Activated CD4-positive, alpha-beta T cell treated with anti-CD3 and anti-CD28 coated beads for 1 hour (primary cell): ENCODE measurements around the gene XRCC5.
"Not testable (repeated sequence)": the region's sequence is repeated elsewhere in the genome, so short reads cannot be mapped to it uniquely, and the experiment has no call there.

ENCODE experiments used
- DNase-seq: peaks from one replicate; pipeline ENCODE4 v3.0.0-alpha.2; 2020

The XRCC5 gene

DNA sequence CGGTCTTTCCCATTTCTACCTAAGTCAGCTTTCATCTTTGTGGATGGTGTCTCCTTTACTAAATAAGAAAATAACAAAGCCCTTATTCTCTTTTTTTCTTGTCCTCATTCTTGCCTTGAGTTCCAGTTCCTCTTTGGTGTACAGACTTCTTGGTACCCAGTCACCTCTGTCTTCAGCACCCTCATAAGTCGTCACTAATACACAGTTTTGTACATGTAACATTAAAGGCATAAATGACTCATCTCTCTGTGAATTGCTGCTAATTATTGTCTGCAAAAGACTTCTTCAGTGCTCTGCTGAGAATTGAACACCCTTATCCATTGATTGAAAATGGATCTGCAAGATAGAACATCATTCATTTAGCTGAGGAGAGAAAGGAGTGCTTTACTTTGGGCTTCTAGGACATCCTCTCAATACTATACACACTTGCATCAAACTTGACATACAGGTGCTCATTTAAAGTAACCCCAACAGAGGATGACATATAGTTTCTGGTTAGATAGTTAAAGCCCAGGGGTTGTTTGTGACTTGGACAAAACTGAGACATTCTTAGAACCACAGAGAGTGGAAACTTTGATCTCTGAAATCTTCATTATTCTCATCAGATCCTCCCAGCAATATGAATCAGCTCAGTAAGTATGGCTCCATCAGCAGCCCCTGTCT lies 97.0 kb downstream of the XRCC5 start:
- no peak for DNase-seq

DNA sequence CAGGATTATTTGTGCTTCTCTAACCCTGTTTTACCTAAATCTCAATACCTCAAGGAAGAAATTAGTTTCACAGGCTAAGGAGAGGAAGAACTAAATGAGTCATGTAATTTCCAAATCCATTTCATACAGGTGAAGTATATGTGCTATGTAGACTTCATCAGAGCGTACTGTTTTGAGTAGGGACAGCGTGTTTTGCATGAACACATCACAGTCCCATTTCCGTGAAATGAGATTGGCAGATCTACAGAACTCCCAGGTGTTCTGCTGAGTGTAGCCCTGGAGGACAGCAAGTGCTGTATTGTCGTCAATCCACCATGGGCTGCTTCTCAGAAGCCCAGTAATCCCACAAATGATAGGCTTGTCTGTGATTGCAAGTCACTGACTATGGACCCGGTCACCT lies 97.7 kb downstream of the XRCC5 start:
- no peak for DNase-seq

DNA sequence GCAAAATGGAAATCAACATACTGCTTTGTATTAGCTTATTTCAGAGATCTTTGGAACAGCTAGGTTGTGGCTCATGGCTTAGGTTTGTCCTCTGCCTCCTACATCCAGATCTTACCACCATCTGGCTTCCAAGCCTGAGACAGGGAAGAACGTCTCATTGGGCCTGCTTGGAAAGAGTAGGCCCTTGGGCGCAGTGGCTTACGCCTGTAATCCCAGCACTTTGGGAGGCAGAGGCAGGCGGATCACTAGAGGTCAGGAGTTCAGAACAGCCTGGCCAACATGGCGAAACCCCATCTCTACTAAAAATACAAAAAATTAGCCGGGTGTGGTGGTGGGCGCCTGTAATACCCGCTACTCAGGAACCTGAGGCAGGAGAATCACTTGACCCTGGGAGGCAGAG lies 99.5 kb downstream of the XRCC5 start:
- not testable (repeated sequence) for DNase-seq

DNA sequence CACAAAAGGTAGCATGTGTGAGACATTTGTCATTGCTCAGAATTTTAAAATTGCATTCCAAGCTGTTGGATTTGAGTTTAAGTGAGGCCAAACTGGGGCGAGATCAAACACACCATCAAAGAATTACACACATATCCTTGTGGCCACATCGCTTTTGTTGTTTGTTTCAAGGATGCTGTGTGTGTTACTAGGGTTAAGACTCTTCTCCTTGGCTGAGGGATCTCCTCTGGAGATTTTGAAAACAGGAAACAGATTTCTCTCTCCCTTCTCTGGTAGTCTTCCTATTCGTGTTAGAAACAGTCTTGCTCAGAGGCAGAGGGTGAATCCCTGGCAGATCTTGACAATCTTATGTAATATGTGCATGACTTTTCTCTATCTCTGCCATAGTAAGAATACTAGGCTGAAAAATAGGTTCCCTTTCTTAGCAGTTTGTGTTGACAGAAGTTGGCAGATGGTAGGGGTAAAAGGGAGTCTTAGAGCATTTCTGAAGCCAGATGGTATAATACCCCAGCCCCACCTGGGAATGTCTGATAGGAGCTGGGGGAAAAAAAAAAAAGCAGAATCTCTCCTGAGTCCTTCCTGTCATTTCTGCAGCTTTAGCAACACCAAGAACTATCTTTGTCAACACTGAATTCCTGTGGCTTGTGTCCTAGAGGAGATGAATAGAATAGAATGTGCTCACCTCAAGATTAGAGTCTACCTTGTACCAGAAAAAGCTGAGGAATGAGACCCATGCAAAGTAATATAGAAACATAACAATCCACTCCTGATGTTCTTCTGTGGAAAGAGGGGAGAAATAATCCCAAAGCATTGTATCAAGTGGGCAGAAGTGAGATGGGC lies 101.8 kb downstream of the XRCC5 start:
- DNase-seq = no peak

DNA sequence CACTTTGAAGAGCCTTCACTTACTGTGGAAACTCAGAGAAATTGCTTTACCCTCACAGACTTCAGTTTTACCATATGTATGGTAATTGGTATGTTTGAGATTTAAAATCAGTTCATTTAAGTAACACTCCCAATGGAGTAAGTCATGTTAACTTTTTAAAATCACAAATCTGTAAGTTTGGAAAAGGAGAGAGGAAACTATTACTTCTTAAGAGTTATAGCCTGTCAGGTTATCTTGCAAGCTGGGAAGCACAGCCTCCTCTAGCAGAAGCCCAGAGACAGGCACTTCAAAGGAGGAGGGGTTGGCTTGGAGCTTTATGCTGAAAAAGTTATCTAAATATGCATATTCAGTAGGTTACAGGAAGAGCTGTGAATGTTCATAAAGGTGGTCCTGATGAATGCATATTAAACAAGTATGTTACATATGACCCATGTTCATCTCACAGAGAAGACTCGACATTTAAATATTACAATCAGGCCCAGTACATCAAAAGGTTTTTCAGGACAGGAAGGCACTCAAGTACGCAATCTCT lies 102.5 kb downstream of the XRCC5 start:
- no peak for DNase-seq

DNA sequence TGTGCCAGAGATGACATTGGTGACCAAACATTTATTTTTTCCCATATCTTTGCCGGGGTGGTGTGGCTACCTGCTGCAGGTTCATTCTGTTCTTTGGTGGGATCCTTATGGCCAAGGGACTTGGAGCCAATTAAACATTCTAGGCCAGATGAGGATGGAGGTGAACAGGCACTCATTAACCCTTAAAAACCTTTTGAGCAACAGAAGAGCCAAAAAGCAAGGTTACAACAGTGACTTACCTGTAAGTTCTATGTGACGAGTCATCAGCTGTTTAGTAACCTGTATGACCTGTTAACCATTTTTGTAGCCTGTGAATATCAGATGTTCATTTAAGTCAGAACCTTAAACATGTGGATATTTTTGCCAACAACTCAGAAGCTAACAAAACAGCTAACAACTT lies 105.6 kb downstream of the XRCC5 start:
- no peak for DNase-seq

GRCh38 chr2:216215658-216216390 lies 106.7 kb downstream of the XRCC5 start:
- DNase-seq = no peak

DNA sequence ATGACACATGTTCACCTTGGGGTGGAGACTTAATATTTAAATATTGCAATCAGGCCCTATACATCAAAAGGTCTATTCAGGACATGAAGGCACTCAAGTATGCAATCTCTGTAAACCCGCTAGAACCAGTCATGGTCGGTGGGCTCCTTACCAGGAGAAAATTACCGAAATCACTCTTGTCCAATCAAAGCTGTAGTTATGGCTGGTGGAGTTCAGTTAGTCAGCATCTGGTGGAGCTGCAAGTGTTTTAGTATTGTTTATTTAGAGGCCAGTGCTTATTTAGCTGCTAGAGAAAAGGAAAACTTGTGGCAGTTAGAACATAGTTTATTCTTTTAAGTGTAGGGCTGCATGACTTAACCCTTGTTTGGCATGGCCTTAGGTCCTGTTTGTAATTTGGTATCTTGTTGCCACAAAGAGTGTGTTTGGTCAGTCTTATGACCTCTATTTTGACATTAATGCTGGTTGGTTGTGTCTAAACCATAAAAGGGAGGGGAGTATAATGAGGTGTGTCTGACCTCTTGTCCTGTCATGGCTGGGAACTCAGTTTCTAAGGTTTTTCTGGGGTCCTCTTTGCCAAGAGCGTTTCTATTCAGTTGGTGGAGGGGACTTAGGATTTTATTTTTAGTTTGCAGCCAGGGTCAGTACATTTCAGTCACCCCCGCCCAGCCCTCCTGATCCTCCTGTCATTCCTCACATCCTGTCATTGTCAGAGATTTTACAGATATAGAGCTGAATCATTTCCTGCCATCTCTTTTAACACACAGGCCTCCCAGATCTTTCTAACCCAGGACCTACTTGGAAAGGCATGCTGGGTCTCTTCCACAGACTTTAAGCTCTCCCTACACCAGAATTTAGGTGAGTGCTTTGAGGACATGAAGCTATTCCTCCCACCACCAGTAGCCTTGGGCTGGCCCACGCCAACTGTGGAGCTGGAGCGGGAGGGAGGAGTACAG lies 108.1 kb downstream of the XRCC5 start:
- DNase-seq = no peak

- DNase-seq = no peak
Observed at GRCh38 chr2:216217904-216218260, 108.7 kb downstream of the XRCC5 start.

GRCh38 chr2:216219861-216220260 lies 110.7 kb downstream of the XRCC5 start:
- no peak for DNase-seq

DNA sequence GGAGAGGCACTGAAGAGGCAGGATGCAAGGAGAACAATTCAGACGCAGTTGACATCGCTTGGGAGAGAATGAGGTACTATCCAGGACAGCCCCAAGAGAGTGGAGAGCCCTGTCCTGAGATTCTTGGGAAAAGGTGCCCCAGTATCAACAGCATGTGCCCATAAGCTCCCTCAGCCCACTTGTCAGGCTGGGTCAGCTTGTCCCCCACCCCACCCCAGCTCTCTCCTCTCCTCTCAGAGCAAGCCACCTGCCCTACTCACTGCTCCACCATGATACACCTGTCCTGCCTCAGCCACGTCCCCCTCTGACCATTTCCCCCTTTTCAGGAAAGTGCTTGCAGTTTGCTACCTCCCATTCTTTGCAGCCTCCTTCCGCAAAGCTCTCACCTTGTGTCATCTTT lies 111.8 kb downstream of the XRCC5 start:
- no peak for DNase-seq

GRCh38 chr2:216221811-216222210 lies 112.7 kb downstream of the XRCC5 start:
- DNase-seq = no peak

- no peak for DNase-seq
Observed at GRCh38 chr2:216222650-216223352, 113.7 kb downstream of the XRCC5 start.

DNA sequence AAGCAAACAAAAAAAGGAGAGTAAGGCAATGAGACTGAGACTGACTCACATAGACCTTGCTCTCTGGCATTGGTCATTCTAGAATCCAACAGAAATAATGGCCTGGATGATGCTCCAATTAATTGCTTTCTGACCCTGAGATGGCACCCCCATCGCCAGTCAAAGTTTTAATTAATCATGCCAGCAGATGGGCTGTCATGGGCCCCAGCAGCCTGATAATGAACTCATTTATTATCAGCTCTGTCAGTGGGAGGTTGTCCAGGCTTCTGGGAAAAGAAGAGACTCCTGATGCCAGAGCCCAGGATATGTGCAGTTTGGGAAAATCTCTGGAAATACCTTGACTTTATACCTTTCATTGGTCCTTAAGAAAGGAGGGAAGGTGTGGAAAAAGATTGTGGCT lies 115.2 kb downstream of the XRCC5 start:
- no peak for DNase-seq

- no peak for DNase-seq
Observed at GRCh38 chr2:216229277-216229914, 120.2 kb downstream of the XRCC5 start.

DNA sequence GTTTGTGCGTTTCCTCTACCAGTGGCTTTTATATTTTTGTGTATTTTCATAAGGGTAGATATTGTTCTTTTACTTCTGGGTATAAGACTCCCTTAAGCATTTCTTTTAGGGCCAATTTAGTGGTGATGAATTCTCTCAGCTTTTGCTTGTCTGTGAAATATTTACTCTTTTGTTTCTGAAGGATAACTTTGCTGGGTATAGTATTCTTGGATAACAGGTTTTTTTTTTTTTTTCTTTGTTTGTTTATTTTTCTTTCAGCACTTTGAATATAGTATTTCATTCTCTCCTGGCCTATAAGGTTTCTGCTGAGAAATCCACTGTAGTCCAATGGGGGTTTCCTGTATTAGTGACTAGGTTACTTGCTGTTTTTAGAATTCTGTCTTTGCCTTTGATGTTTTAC lies 122.7 kb downstream of the XRCC5 start:
- no peak for DNase-seq

DNA sequence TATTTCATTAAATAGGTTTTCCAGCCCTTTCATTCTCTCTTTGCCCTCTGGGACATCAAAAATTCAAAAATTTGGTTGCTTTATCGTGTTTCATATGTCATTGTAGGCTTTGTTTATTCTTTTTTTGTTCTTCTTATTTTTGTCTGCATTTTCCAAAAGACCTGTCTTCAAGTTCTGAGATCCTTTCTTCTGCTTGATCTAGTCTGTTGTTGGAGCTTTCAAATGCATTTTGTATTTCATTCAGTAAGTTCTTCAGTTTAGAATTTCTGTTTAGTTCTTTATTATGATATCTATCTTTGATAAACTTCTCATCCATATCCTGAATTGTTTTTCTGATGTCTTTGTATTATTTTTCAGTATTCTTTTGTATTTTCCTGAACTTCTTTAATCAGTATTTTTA lies 123.6 kb downstream of the XRCC5 start:
- DNase-seq = no peak

- no peak for DNase-seq
Observed at GRCh38 chr2:216233281-216233995, 124.3 kb downstream of the XRCC5 start.

- DNase-seq = no peak
Observed at GRCh38 chr2:216234106-216234505, 125.0 kb downstream of the XRCC5 start.

DNA sequence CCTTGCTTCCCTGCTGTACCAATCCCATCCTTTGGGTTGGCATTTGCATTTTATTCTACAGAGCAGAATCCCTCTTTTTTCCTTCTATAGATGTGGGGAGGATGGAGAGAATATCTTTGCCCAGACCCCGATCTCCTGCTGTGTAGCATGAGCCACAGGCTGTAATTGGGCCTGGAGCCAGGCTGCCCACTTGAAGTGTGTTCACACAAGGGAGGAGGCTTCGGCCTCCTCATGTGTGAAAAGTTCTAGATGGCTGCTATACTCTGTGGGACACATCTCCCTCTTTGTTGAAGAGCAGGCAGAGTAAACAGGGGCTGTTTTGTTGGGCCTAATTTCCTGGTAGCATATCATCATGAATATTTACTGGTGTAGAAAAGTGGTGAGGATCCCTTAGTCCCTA lies 126.3 kb downstream of the XRCC5 start:
- DNase-seq = no peak

DNA sequence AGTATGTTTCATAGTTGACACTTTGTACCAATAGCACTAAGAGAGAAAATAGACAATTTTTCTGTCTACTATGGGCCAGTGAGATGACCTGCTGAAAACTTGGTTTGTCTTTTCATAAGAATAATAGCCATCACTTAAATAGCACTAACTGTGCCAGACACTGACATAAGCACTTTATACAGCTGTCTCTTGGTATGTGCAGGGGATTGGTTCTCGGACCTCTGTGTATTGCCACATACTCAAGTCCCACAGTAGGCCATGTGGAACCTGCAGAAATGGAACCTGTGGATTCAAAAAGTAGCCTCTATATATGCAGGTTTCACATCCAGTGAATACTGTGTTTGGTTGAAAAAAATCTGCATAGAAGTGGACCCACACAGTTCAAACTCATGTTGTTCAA lies 126.7 kb downstream of the XRCC5 start:
- DNase-seq = no peak
